CD4-positive, alpha-beta T cell treated with Interferon gamma for 1 hour (primary cell): ENCODE results near the gene SLC40A1.
"Not testable (repeated sequence)": the region's sequence is repeated elsewhere in the genome, so short reads cannot be mapped to it uniquely, and the experiment has no call there.

Source experiments
- DNase-seq: peaks from one replicate; pipeline ENCODE4 v3.0.0-alpha.2; 2020

The SLC40A1 gene, protein sequence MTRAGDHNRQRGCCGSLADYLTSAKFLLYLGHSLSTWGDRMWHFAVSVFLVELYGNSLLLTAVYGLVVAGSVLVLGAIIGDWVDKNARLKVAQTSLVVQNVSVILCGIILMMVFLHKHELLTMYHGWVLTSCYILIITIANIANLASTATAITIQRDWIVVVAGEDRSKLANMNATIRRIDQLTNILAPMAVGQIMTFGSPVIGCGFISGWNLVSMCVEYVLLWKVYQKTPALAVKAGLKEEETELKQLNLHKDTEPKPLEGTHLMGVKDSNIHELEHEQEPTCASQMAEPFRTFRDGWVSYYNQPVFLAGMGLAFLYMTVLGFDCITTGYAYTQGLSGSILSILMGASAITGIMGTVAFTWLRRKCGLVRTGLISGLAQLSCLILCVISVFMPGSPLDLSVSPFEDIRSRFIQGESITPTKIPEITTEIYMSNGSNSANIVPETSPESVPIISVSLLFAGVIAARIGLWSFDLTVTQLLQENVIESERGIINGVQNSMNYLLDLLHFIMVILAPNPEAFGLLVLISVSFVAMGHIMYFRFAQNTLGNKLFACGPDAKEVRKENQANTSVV

DNA sequence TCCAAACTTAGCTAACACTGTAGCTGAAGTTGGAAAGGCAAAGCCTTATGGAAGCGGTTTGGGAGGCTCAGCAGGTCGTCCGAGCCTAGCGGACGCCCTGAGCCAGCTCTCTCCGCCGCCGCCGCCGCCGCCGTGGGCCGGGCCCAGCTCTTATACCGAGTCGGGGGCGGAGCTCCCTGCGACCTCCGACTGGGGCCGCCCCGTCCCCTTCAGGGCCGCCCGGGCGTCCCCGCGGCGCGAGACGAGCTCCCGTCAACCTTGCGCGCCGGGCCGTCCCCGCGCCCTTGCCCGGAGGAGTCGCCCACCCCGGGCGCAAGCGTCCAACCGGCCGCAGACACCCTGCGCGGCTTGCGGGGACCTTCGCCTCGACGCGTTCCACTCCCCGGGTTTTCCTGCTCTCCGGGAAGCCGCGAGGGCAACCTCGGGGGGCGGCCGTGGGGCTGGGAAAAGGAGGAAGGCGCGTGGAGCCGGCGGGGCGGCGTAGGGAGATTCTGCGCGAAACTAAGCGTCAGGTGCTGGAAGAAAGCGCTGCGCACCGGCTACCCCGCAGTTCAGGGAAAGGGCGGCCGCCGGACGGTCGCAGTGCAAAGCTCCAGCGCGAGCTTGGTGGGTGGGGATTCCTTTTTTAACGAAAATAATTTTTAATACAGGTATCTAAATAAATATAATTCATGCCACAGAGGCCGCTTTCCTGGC, at the start of gene SLC40A1:
Gene SLC40A1 (minus strand): TSS at position 129 of the 696 bp plus-strand sequence. CDS start 326 bp downstream, outside the sequence.
- DNase-seq = peak; percentile 60

DNA sequence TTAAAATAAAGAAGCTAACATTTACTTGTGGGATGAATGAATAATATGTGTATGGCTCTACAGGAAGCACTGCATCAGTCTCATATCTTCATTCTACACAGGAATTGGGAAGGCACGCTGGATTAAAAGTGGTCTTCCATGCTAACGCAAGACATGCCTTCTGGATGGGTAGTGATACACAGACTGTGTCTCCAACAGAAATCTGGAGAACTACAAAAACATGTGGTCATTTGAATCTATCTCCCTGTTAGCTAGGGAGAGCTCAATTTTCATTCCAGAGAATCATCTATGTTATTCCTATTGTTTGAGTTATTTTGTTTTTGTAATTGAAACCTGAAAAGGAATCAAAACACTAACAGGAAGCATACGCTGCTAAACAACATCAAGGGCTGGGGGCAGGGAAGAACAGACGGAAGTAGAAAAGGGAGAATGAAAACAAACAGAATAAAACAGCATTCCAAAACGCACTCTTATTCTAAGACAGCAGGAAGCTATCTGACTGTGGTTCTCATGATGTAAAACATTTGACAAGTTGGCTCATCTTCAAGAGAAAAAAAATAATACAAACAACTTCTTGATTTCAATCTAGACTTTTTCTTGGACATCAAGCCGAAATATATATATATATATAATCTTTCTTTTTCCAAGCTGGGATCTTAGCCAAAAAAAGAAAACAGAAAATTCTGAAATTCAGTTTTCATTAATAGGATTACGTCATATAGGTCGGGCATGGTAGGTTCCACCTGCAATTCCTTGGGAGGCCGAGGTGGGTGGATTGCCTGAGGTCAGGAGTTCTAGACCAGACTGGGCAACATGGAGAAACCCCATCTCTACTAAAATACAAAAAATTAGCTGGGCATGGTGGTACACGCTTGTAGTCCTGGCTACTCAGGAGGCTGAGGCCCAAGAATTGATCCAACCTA, 49.2 kb upstream of the SLC40A1 start:
- DNase-seq = no peak

DNA sequence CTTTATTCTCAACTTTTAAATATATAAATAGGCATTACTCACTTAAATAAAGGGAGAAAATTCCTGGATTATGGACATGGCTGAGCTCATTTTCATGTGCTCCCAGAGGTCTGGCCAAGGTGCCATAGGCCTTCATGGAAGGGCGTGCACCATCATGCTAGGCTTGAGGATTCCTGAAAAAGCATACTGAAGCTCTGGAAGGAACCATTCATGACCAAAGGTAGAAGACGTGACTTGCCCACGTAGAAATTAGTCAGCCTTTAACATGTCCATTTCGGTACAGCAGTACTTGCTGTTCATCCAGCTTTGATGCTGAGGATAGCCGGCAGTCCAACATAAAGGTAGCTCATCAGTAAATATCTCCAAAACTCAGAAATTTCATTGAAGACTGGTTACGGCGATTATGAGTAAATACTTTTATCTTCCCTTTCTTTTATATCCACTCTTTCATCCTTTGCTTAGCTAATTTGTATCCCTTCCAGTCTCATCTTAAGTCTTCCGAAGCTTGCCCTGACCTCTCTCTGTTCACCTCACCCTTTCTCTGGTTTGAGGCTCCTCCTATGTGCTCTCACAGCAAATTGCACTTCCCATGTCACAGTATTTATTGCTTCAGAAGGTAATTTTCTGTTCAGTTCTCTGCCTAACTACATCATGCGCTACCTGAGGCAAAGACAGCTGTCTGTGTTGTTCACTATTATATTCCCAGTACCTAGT, 48.4 kb upstream of the SLC40A1 start:
- DNase-seq = no peak

DNA sequence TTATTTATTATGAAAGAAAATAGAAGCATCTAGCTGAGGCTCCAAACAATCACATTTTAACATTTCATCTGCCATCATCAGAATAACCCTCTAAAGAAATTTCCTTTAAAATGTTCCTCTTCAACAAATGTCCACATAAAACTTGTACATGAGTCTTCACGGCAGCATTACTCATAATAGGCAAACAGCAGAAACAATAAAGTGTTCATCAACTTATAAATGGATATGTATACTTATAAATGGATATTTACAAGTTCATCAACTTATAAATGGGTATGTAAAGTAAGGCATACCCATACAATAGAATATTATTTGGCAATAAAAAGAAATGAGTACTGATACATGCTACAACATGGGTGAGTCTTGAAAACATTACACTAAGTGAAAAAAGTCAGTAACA, 47.2 kb upstream of the SLC40A1 start:
- no peak for DNase-seq

DNA sequence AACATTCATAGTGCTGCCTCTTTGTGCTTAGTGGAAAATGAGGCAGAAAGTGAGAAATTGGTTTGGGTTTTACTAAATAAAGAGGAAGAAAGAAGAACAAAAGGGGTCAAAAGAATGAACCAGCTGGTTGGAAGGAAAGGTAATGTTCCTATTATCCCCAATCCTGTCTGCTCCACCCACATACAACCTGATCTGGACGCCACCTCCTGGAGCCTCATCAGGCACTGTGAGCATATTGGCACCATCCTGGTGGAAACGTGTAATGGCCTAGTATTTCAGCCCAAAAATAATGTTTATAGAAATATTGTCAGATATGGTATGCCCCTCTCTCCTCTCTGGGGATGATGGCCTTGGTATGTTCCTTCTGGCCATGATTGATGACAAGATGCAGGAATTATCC, 45.0 kb upstream of the SLC40A1 start:
- no peak for DNase-seq

DNA sequence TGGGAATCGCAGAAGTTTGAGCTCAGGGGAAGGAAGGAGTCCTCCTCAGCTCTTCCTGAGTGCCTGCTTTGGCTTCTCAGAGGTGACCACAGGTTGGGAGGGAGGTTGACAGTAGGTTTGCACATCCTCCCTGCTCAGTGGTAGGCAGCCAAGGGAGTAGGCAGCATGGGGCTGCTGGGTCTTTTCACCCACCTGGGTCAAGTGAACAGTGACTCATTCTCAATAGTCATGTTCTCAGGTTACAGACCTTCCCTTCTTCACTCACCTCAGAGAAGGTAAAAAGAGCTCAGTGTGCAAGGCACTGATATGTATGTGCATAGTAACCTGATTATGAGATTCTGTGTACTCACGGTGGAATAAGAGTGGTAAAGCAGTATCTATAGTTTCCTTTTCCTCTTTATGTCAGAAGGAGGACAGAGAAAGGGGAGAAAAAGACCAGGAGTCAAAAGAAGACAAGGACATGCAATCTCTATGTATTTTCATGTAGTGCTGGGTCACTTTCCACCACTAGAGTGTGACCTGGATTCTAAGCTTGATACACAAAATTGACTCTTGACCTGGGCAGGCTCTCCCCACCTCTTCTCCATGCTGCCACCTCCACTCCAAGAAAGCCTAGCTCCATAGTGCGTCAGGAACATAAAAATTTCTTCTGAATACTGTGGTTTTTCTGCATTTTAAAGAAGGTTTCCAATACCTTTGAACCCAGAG, 44.2 kb upstream of the SLC40A1 start:
- no peak for DNase-seq

DNA sequence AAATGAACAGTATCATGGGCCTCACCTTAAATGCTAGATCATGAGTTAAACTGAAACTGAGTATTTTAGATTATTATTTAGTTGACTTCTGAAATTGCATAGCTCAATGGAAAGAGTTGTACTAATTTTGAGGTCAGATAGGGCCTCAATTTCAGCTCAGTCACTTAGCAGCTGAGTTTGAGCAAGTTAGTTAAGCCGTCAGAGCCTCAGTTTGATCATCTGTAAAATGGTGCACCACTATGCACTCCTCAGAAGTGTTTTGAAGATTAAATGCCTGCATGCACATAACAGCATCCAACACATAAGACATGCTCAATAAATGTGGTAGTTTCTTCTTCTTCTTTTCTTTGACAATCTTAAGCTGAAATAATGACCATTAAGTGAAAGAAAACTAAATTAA, 42.5 kb upstream of the SLC40A1 start:
- no peak for DNase-seq

DNA sequence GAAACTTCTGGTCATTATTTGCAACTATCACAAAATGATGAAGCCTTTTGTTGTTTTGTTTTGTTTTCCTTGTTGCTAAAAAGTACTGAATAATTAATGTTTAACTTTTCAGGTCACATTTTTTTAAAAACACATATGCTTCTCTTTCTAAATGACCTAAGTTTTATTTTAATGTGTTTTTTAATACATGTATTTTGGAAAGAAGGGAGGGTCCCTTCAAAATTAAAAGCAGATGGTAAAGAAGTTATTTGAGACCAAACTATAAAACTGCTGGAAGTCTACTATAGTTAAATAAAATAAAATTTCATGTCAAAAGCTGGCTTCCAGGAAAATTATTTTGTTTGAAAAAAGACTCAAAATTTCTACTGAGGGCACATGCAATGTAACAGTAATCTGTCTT, 41.2 kb upstream of the SLC40A1 start:
- DNase-seq = no peak

DNA sequence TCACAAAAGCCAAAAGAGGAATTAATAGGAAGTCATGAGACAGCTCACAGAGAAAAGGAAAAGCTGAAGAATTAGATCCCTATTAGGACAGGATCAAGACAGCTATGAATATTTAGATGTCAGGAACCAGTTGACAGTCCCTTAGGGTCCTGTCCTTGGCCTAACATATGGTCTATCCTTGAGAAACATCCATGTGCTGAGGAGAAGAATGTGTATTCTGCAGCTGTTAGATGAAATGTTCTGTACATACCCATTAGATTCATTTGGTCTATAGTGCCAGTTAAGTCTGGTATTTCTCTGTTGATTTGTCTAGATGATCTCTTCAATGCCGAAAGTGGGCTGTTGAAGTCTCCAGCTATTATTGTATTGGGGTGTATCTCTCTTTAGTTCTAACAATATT, 37.6 kb upstream of the SLC40A1 start:
- DNase-seq = no peak

DNA sequence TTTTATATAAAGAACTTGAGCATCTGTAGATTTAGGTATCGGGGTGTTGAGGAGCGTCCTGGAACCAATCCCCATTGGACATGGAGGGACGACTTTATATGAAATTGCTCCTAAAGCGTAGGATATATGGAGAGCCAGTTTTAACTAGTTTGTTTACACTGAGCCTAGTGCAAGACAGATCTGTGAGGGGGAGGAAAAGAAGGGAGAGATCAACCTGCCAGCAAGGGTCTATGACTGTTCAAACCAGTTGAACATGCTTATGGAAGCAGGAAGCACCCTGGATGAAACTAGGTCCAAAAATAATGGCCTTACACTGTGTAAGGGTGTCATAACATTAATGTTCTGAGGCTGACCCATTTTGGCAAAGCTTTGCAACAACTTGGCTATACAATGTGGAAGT, 34.0 kb upstream of the SLC40A1 start:
- DNase-seq = no peak

DNA sequence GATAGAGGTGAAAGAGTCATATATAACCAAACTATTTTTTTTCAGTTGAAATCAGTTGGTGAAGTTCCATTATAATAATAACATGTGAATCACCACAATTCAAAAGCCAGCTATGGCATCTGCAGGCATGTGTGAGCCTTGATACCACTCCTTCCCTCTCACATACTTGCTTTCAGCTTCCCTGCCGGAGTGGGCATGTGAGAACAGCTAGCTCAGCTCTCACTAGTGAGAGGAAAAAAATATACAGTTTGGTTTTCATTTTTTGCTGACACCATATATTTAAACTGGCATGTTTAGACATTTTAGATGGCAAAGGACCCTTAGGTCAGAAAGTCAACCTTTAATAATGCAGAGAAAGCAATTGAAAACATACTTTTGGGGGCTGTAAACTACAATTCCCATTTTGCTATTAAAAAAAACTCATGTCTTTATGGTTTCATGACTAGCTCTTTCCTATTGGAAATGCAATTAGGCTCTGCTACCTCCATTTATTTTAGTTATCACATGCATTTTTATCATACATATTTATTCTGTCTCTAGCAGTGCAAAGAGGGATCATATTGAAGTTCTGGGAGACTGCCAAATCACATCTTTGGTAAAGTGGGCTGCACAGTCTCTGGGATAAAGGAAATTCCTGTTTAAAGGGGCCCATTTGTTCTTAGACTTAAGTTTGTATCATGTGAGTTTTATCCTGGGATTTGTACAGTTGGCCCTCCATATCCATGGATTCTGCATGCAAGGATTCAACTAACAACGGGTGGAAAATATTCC, 33.2 kb upstream of the SLC40A1 start:
- no peak for DNase-seq

DNA sequence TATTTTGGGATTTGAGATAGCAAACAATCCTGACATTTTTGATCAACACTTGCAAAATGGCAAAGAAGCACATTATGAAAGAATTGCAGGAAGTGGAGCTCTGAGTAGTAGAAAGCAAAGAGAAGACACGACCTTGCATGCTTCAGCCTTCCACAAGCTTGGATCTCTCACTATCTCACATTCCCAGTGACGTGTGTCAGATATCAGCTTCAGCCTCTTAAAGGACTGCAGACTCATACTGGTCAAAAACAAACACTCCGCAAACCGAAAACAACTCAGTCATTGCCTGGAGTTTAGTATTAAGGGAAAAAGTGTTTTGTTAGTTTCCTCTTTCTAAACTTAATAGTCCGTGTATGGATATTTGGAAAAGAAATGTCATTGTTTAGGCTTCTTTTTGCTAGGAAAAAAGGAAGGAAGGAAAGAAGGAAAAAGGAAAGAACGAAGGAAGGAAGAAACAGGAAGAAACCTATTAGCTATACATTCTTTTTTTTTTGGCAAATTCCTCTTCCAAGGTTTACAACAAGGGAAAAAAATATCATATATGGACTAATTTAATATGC, 32.6 kb upstream of the SLC40A1 start:
- no peak for DNase-seq

DNA sequence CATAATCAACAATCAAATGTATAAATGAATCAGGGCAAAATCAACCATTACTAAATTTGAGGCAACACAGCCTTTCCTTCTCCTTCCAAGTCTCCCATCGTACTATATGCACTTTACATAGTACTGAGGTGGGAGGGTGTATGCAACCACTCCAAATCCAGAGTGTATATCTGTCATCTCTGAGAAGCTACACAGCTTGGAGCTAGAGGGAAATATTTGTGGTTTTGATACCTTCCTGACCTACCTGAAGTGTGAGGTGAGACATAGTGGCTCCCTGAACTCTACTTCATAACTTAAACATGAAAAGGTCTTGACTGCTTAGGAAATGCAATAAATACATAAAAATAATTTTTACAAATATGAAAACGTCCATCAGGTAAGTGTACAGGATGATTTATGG, 30.1 kb upstream of the SLC40A1 start:
- no peak for DNase-seq

DNA sequence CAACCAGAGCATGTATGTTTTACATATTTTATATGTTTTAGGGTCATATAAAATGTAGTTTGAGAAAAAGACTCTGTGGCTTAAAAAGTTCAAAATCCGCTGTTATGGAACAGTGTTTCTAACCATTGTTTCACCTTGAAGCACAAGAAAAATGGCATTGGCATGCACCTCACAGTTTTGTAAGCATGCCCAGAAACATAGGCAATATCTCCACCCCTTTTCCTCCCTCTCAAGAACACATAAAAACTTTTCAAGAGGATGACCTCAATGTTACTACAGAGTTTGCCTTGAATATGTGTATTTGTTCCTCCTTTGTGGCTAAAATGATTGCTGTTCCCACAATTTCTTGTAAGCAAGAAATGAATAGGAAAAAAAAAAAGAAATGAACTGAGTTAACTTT, 29.3 kb upstream of the SLC40A1 start:
- DNase-seq = no peak

DNA sequence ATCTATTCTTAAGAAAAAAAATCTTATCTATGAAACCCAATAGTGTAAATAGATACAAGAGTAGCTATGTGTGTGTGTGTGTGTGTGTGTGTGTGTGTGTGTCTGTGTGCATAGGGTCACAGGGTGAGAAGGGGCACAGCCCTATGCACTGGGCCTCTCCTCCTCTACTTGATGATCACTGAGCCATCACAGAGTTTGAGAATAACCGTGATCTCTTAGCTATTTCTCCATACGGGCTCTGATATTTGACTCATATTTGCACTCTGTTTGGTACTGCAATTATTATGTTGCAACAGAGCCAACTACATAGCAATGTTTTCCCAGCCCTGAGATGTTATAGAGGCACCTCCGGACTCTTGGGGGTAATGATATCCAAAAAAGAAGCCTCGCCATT, 28.8 kb upstream of the SLC40A1 start:
- no peak for DNase-seq

DNA sequence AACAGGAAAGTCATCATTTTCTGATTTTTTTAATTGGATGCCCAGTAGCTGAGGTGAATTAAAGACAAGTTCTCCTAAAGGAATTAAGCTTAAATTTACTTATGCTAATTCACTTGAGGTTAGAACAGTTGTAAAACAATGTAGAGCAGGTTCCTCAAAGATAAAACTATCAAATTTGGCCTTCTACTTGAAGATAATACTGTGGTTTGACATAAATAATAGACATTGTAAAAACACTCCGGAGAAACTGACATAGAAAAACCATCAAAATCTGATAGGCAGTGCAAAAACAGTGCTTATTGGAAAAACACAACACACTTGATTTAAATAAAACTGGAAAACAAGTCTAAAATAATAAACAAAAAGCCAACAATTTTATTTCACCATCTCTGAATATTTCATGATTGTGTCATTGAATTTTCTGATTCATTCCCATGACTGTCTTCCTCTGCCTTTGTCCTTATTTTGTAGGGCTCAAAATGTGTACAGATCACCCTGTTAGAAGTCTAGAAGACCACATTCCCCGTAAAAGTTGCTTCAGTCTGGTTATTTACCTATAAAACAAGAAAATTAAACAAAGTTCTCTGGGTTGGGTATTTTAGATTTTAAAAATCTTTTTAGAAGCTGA, 28.3 kb upstream of the SLC40A1 start:
- no peak for DNase-seq

DNA sequence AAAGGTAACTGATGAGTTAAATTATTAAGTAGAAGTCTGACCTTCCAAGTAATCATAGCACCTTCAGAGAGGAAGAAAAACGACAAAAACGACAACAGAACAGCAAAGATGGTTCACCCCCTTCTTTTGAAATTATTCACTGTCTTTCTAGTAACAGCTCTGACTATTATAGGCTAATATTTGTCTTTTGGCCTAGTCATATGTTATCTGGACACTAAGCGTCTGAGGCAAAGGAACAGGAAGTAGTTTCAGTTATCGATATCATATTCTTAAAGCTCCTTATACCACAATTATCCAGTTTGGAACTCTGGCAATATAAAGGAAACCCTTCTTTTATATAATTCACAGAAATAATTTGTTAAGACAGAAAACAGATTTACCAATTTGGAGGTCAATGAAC, 27.6 kb upstream of the SLC40A1 start:
- no peak for DNase-seq

DNA sequence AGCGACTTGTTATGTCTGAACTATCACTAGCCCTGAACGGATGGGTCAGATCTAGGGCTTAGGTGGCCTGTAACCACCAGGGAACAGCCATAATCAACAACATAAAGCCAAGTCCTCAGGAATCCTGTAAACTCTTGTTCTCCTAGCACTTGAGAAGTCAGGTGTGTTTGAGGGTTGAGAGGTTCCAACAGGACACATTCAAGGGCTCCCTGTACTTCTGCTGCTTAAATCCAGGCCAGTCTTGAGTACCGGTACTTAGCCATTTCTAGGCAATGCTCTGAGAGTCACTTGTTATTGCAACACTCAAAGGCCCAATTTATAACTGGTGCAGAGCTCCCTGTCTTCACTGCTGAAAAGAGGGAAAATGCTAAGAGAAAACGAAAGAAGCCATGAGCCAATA, 21.6 kb upstream of the SLC40A1 start:
- no peak for DNase-seq

DNA sequence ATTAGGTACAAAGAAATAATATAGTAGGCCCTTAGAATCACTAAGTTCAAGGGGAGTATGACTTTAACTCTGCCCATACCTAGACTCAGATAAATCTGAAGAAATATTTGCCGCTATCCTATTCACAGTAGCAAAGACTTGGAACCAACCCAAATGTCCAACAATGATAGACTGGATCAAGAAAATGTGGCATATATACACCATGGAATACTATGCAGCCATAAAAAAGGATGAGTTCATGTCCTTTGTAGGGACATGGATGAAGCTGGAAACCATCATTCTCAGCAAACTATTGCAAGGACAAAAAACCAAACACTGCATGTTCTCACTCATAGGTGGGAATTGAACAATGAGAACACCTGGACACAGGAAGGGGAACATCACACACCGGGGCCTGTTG, 21.1 kb upstream of the SLC40A1 start:
- DNase-seq = not testable (repeated sequence)

DNA sequence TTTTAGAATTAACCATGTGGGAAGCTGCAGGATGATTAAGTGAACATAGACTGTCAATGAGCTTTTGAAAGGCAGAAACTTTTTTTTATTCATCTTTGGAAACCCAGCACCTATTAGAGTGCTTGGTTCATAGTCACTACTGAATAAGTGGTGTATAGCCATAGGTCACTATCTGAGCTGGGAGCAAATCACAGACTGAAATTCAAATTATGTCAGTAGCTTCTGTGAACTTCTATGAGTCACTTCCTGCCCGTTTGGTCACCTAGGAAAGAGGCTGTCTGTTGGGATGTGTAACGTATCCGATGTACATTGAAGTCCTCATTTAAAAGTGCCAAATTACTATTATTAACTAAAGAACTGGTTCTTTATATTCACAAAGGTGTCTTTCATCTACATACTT, 20.5 kb upstream of the SLC40A1 start:
- no peak for DNase-seq
